WTC11 (cell line): ENCODE results near the gene RTN4.

Experiments used
- PRRX2 ChIP-seq: fragments of 250-450 bp; sonication (Bioruptor Pico); IDR thresholded peaks from 2 replicates; pipeline ENCODE4 v1.8.0; 2021; ENCODE audit warnings: mild to moderate bottlenecking
- TEAD1 ChIP-seq: sonication (generic); formaldehyde crosslinking; IDR thresholded peaks from 2 replicates; pipeline ENCODE4 v1.8.0; 2022; ENCODE audit warnings: mild to moderate bottlenecking, missing genetic modification reagents
- TF ChIP-seq, protein P1 (sequence below): sonication (generic); formaldehyde crosslinking; IDR thresholded peaks from 2 replicates; pipeline ENCODE4 v1.8.0; 2022; ENCODE audit warnings: missing genetic modification reagents
- TF ChIP-seq, protein P2 (sequence below): fragments of 200-600 bp; IDR thresholded peaks from 2 replicates; pipeline ENCODE4 v1.8.0; 2022; ENCODE audit warnings: antibody characterized with exemption

DNA sequence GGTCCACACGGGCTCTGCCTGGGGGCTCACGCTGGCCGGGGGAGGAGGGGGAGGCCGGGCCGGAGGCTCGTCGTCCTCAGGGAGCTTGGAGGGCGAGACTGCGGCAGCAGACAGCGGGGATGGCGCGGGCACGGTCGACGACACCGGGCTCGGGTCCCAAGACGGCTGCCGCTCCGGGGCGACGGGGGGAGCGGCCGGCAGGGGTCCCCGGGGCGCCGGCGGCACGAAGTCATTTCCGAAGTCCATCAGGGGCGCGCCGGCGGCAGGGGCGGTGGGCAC is 491 bp downstream of the RTN4 start:
- no peak for TF ChIP-seq TEAD1 (CRISPR knock-in tag)
- TF ChIP-seq, protein P1, sequence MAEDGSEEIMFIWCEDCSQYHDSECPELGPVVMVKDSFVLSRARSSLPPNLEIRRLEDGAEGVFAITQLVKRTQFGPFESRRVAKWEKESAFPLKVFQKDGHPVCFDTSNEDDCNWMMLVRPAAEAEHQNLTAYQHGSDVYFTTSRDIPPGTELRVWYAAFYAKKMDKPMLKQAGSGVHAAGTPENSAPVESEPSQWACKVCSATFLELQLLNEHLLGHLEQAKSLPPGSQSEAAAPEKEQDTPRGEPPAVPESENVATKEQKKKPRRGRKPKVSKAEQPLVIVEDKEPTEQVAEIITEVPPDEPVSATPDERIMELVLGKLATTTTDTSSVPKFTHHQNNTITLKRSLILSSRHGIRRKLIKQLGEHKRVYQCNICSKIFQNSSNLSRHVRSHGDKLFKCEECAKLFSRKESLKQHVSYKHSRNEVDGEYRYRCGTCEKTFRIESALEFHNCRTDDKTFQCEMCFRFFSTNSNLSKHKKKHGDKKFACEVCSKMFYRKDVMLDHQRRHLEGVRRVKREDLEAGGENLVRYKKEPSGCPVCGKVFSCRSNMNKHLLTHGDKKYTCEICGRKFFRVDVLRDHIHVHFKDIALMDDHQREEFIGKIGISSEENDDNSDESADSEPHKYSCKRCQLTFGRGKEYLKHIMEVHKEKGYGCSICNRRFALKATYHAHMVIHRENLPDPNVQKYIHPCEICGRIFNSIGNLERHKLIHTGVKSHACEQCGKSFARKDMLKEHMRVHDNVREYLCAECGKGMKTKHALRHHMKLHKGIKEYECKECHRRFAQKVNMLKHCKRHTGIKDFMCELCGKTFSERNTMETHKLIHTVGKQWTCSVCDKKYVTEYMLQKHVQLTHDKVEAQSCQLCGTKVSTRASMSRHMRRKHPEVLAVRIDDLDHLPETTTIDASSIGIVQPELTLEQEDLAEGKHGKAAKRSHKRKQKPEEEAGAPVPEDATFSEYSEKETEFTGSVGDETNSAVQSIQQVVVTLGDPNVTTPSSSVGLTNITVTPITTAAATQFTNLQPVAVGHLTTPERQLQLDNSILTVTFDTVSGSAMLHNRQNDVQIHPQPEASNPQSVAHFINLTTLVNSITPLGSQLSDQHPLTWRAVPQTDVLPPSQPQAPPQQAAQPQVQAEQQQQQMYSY (CRISPR knock-in tag), result no peak
- TF ChIP-seq, protein P2, sequence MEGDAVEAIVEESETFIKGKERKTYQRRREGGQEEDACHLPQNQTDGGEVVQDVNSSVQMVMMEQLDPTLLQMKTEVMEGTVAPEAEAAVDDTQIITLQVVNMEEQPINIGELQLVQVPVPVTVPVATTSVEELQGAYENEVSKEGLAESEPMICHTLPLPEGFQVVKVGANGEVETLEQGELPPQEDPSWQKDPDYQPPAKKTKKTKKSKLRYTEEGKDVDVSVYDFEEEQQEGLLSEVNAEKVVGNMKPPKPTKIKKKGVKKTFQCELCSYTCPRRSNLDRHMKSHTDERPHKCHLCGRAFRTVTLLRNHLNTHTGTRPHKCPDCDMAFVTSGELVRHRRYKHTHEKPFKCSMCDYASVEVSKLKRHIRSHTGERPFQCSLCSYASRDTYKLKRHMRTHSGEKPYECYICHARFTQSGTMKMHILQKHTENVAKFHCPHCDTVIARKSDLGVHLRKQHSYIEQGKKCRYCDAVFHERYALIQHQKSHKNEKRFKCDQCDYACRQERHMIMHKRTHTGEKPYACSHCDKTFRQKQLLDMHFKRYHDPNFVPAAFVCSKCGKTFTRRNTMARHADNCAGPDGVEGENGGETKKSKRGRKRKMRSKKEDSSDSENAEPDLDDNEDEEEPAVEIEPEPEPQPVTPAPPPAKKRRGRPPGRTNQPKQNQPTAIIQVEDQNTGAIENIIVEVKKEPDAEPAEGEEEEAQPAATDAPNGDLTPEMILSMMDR, result no peak
- TF ChIP-seq PRRX2 (CRISPR knock-in tag), result no peak
